ENCODE data around the gene AGPAT1. TPM values are rescaled to one million over a fixed set of nuclear protein-coding genes. Genes with fewer than 3 reads are reported as not detected.
"Not testable (repeated sequence)": the region's sequence is repeated elsewhere in the genome, so short reads cannot be mapped to it uniquely, and the experiment has no call there.

Gene AGPAT1
- total RNA-seq, 1 experiment from 2014 or later, result 77.8 TPM

GRCh38 chr6:32190054-32190851, 14.4 kb upstream of the AGPAT1 start, which contains the start of gene PBX2:
Gene PBX2, minus strand, starts transcription at chr6:32190202. Its CDS starts 287 bp downstream, at chr6:32189915.
- DNase-seq (ENCODE audit: low read depth, low spot score), result peak; percentile 84
- in situ Hi-C loops (cut with HindIII; ENCODE audit: low pct_unique_long_range_greater_than_20kb, low sequenced_read_pairs), result no loop called here

GRCh38 chr6:32189742-32190053, 13.8 kb upstream of the AGPAT1 start:
- in situ Hi-C loops (cut with HindIII; ENCODE audit: low pct_unique_long_range_greater_than_20kb, low sequenced_read_pairs), result no loop called here
- DNase-seq (ENCODE audit: low read depth, low spot score), result no peak

GRCh38 chr6:32189069-32189741, 13.3 kb upstream of the AGPAT1 start:
- in situ Hi-C loops (cut with HindIII; ENCODE audit: low pct_unique_long_range_greater_than_20kb, low sequenced_read_pairs), result no loop called here
- no peak for DNase-seq (ENCODE audit: low read depth, low spot score)

- in situ Hi-C loops (cut with HindIII; ENCODE audit: low pct_unique_long_range_greater_than_20kb, low sequenced_read_pairs), result no loop called here
- DNase-seq (ENCODE audit: low read depth, low spot score), result no peak
Measured at GRCh38 chr6:32188381-32189068, 12.6 kb upstream of the AGPAT1 start.

GRCh38 chr6:32187725-32188380, 12.0 kb upstream of the AGPAT1 start:
- DNase-seq (ENCODE audit: low read depth, low spot score); in situ Hi-C loops (cut with HindIII; ENCODE audit: low pct_unique_long_range_greater_than_20kb, low sequenced_read_pairs): not testable (repeated sequence)

GRCh38 chr6:32187009-32187709, 11.3 kb upstream of the AGPAT1 start:
- in situ Hi-C loops (cut with HindIII; ENCODE audit: low pct_unique_long_range_greater_than_20kb, low sequenced_read_pairs), result no loop called here
- DNase-seq (ENCODE audit: low read depth, low spot score), result no peak

- DNase-seq (ENCODE audit: low read depth, low spot score); in situ Hi-C loops (cut with HindIII; ENCODE audit: low pct_unique_long_range_greater_than_20kb, low sequenced_read_pairs): not testable (repeated sequence)
Measured at GRCh38 chr6:32186151-32186840, 10.4 kb upstream of the AGPAT1 start.

GRCh38 chr6:32185681-32186131, 9.8 kb upstream of the AGPAT1 start:
- in situ Hi-C loops (cut with HindIII; ENCODE audit: low pct_unique_long_range_greater_than_20kb, low sequenced_read_pairs), result not testable (repeated sequence)

GRCh38 chr6:32184084-32184640, 8.3 kb upstream of the AGPAT1 start, which contains the start of gene AGER:
Gene AGER, minus strand, starts transcription at chr6:32184253. Its CDS starts 31 bp downstream, at chr6:32184222.
- no peak for DNase-seq (ENCODE audit: low read depth, low spot score)

More at GRCh38 chr6:32185681-32186131, 9.8 kb upstream of the AGPAT1 start:
- peak; percentile 86 for DNase-seq (ENCODE audit: low read depth, low spot score)

GRCh38 chr6:32183483-32184083, 7.7 kb upstream of the AGPAT1 start:
- in situ Hi-C loops (cut with HindIII; ENCODE audit: low pct_unique_long_range_greater_than_20kb, low sequenced_read_pairs), result no loop called here
- no peak for DNase-seq (ENCODE audit: low read depth, low spot score)

More at GRCh38 chr6:32184084-32184640, 8.3 kb upstream of the AGPAT1 start, which contains the start of gene AGER:
- in situ Hi-C loops (cut with HindIII; ENCODE audit: low pct_unique_long_range_greater_than_20kb, low sequenced_read_pairs), result no loop called here

- DNase-seq (ENCODE audit: low read depth, low spot score), result no peak
- in situ Hi-C loops (cut with HindIII; ENCODE audit: low pct_unique_long_range_greater_than_20kb, low sequenced_read_pairs), result no loop called here
Measured at GRCh38 chr6:32183030-32183429, 7.1 kb upstream of the AGPAT1 start.

- in situ Hi-C loops (cut with HindIII; ENCODE audit: low pct_unique_long_range_greater_than_20kb, low sequenced_read_pairs), result no loop called here
- no peak for DNase-seq (ENCODE audit: low read depth, low spot score)
Measured at GRCh38 chr6:32182555-32182981, 6.7 kb upstream of the AGPAT1 start.

- no peak for DNase-seq (ENCODE audit: low read depth, low spot score)
- in situ Hi-C loops (cut with HindIII; ENCODE audit: low pct_unique_long_range_greater_than_20kb, low sequenced_read_pairs), result no loop called here
Measured at GRCh38 chr6:32181915-32182529, 6.1 kb upstream of the AGPAT1 start.

GRCh38 chr6:32181148-32181702, 5.3 kb upstream of the AGPAT1 start:
- DNase-seq (ENCODE audit: low read depth, low spot score), result no peak
- in situ Hi-C loops (cut with HindIII; ENCODE audit: low pct_unique_long_range_greater_than_20kb, low sequenced_read_pairs), result no loop called here

GRCh38 chr6:32179766-32180405, 4.0 kb upstream of the AGPAT1 start:
- in situ Hi-C loops (cut with HindIII; ENCODE audit: low pct_unique_long_range_greater_than_20kb, low sequenced_read_pairs), result no loop called here

More at GRCh38 chr6:32179766-32180405, 4.0 kb upstream of the AGPAT1 start:
- no peak for DNase-seq (ENCODE audit: low read depth, low spot score)

Data from SK-MEL-5 (cell line).